Activated gamma-delta T cell (primary cell): ENCODE results near the gene PAK1IP1.
"Not testable (repeated sequence)": the region's sequence is repeated elsewhere in the genome, so short reads cannot be mapped to it uniquely, and the experiment has no call there.

Experiments
- DNase-seq: peaks from one replicate; lab custom pipeline; 2025; lab: John Stamatoyannopoulos, UW

PAK1IP1 gene

DNA sequence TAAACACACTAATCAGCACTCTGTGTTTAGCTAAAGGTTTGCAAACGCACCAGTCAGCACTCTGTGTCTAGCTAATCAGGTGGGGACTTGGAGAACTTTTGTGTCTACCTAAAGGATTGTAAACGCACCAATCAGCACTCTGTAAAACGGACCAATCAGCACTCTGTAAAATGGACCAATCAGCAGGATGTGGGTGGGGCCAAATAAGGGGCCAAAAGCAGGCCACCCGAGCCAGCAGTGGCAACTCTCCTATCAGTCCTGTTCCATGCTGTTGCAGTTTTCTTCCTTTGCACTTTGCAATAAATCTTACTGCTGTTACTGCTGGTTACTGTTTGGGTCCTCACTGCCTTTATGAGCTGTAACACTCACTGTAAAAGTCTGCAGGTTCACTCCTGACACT lies 46.9 kb downstream of the PAK1IP1 start:
- not testable (repeated sequence) for DNase-seq

DNA sequence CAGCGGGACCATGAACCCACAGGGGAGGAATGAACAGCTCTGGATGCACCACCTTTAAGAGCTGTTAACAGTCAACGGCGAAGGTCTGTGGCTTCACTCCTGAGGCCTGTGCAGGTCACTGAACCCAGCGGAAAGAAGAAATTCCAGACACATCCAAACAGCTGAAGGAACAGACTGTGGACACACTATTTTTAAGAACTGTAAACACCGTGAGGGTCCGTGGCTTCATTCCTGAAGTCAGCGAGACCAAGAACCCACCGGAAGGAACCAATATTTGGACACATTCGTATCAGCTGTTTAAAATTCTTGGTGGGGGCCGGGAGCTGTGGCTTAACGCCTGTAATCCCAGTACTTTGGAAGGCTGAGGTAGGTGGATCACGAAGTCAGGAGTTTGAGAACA lies 47.5 kb downstream of the PAK1IP1 start:
- no peak for DNase-seq

GRCh38 chr6:10743515-10743914 lies 48.7 kb downstream of the PAK1IP1 start:
- no peak for DNase-seq

DNA sequence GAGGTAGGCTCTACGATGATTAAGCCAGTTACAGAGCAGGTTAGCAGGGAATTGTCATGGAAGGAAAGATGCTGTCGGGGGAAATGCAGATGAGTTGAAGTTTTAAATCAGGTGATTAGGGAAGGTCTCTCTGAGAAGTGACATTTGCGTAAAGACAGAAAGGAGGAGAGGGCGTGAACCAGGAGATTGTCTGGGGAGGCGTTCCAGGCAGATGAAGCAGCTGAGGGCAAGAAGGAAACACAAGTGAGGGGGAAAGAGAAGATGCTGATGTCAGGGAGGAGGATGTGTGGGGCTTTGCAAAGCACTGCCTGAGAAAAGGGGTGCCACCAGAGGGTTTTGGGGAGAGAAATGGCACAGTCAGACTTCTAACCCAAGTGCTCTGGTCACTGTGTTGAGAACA lies 50.3 kb downstream of the PAK1IP1 start:
- no peak for DNase-seq

DNA sequence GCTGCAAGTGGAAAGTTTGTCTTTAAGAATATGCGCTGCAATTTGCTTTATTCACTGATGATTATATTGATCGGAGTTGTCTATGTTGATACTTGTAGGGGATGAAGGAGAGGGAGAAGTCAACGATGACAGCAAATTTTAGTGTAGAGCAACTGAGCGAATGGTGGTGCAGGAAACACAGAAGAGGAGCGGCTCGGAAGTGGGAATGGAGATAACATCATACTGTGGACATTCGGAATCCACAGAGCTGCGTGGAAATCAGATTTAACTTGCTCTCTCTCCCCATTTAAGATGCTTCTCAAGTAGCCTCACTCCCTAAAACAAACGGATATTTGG lies 52.1 kb downstream of the PAK1IP1 start:
- DNase-seq, result no peak

DNA sequence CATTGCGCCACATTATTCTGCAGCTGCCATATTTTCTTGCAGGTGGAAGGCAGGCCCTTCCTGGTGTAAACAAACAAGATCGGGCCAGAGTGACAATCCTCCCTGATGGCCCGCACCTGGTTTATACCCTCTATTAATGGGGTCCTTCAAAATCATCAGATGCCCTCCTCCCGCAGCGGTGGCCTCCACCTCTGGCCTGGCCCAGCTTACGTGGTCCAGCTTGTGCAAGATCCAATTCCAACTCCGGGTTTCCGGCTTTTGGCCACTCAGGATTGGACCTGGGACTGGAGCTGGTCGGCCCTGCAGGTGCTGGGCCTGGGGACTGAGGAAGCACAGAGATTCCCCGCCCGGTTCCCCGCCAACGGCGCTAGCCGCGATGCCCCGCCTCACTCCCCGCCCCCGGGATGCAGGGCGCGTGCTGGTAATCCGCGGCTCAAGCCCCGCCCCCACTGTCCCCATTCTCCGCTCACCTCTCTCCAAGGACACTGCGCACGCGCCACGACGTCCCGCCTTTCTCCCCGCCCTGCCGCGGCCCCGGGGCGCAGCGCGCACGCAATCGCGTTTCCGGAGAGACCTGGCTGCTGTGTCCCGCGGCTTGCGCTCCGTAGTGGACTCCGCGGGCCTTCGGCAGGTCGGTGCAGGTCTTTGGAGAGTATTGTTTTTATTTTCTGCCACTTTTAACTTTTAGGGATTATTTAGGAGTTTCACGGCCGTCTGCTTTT lies 52.6 kb downstream of the PAK1IP1 start, which contains the start of gene TMEM14B:
Gene TMEM14B, plus strand, starts transcription at position 555 of the 722 bp plus-strand sequence. CDS start 1,441 bp downstream, outside the sequence.
- peak; percentile 97 for DNase-seq

DNA sequence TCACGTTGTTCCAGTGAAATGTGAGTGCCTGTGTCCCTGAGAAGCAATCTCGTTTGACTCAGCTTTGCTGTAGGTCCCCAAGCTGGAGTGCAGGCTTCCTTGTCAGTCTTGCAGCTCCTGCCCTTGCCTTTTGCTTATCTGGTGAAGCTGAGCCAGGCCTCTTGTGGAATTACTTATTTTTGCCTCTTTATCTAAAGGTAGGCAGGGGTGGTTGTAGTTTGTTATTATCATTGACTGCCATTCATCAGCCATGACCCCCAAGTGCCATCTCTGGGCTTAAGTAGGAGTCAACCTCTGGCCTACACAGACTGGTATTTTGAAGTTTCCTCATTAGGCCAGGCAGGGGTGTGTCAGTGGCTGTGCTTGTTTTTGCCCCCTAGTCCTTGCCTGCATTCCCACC lies 55.0 kb downstream of the PAK1IP1 start:
- DNase-seq, result no peak

GRCh38 chr6:10750568-10750967 lies 55.8 kb downstream of the PAK1IP1 start:
- DNase-seq, result not testable (repeated sequence)

DNA sequence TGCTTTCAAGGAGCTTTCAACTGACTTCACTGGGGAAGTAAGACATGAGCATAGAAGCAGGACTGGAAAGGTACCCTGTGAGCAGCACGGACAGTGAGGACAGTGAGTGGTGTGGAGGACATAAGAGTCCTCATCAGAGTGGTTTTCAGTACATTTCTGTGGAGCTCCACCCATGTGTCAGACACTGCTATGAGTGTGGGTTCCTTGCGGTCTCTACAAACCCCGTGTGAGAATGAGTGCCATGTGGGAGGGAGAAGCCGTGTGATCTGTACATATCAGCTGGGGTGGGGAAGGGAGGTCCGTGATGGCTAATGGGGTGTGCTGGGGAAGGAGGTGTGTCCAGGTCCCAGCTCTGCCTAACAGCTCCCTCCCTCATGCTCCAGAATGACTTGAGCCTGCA lies 57.0 kb downstream of the PAK1IP1 start:
- DNase-seq, result not testable (repeated sequence)

- DNase-seq, result no peak
These were observed 61.3 kb downstream of the PAK1IP1 start for GRCh38 chr6:10756085-10756484.
